K562 (cell line): ENCODE data around the gene CAMSAP2. TPM values are rescaled to one million over a fixed set of nuclear protein-coding genes. Genes with fewer than 3 reads are reported as not detected.

Experiments
- ATAC-seq: fragments of 200-7000 bp; cut with Tn5 transposase; 3 replicates; pipeline ENCODE4 v1.9.1; 2020; ENCODE audit warnings: moderate library complexity
- BruUV-seq: library from RNA; stranded (reverse); fragments of 400-500 nt; replicated peaks from 2 replicates; lab custom pipeline; 2021; lab: Mats Ljungman, UMichigan
- CTCF ChIA-PET: fragments of 300-600 bp; formaldehyde crosslinking; extraction: SDS; loops from one replicate; lab custom pipeline; 2021; ENCODE audit warnings: low intra/inter-chr PET ratio; lab: Yijun Ruan, JAX
- POLR2A ChIA-PET: fragments of 300-600, 350-650 bp; sonication (Branson Sonifier 250); formaldehyde crosslinking; extraction: SDS; loops from one replicate; lab custom pipeline; 2021; ENCODE audit warnings: antibody characterized with exemption, inconsistent platforms; lab: Yijun Ruan, JAX
- DNase-seq, 4 experiments: peaks; one replicate each; pipeline versions ENCODE4 v3.0.0 to v3.0.0-alpha.2; 2011 to 2018; ENCODE audit warnings: low spot score in 3 of 4, mixed read lengths in 3 of 4; ENCODE audit errors: extremely low read depth in 1 of 4
- FAIRE-seq: peaks from 2 replicates; lab custom pipeline; 2011; peaks lifted over from hg19 to GRCh38; lab: Jason Lieb, UNC
- H2AFZ ChIP-seq: 2 replicates; pipeline ENCODE4 v1.6.0; 2011; ENCODE audit warnings: low read depth, low read length, control low read depth, inconsistent platforms
- H3K27ac ChIP-seq: fragments of 200-600 bp; 3 replicates; pipeline ENCODE4 v1.8.0; 2011; ENCODE audit warnings: low read depth, mild to moderate bottlenecking, control low read depth, inconsistent platforms, low read length, moderate library complexity, mixed read lengths; ENCODE audit errors: extremely low read depth
- H3K27me3 ChIP-seq, 2 experiments: fragments of 300-600 bp in 1 of 2; 2 replicates in 1 of 2; 3 replicates in 1 of 2; pipeline versions ENCODE4 v1.6.0 to v1.8.0; 2011; ENCODE audit warnings: inconsistent platforms in 2 of 2, low read length in 2 of 2, mild to moderate bottlenecking in 1 of 2, mixed read lengths in 1 of 2, moderate library complexity in 1 of 2; ENCODE audit not compliant: control insufficient read depth in 2 of 2, insufficient read depth in 2 of 2
- H3K36me3 ChIP-seq: fragments of 300-600 bp; 3 replicates; pipeline ENCODE4 v1.8.0; 2011; ENCODE audit warnings: mild to moderate bottlenecking, low read length, inconsistent platforms; ENCODE audit not compliant: control insufficient read depth, insufficient read depth
- H3K4me1 ChIP-seq, 2 experiments: fragments of 200-600 bp in 1 of 2; replicated peaks in 1 of 2; 2 replicates in 1 of 2; 3 replicates in 1 of 2; pipeline versions ENCODE4 v1.5.1 to v1.8.0; 2011; ENCODE audit warnings: inconsistent platforms in 2 of 2, low read length in 2 of 2, mild to moderate bottlenecking in 1 of 2, mixed read lengths in 1 of 2, moderate library complexity in 1 of 2; ENCODE audit not compliant: control insufficient read depth in 2 of 2, insufficient read depth in 2 of 2
- H3K4me2 ChIP-seq: 2 replicates; pipeline ENCODE4 v1.6.1; 2011; ENCODE audit warnings: low read length, control low read depth, inconsistent platforms, mixed read lengths; ENCODE audit not compliant: insufficient read depth
- H3K4me3 ChIP-seq: fragments of 200-600 bp; sonication (generic), shearing (Covaris generic); 2 replicates; pipeline ENCODE4 v1.5.1; 2016; ENCODE audit warnings: control low read depth, inconsistent platforms
- H3K79me2 ChIP-seq: fragments of 200-600 bp; 3 replicates; pipeline ENCODE4 v1.8.0; 2011; ENCODE audit warnings: low read length, inconsistent platforms; ENCODE audit not compliant: control insufficient read depth, insufficient read depth
- H3K9ac ChIP-seq, 2 experiments: 2 replicates each; pipeline versions ENCODE4 v1.6.0 to v1.6.1; 2011; ENCODE audit warnings: low read depth in 2 of 2, low read length in 2 of 2, control low read depth in 1 of 2, inconsistent platforms in 1 of 2, mild to moderate bottlenecking in 1 of 2, mixed read lengths in 1 of 2; ENCODE audit not compliant: insufficient read depth in 1 of 2
- H3K9me1 ChIP-seq: one replicate; pipeline ENCODE4 v1.6.0; 2011; ENCODE audit warnings: inconsistent platforms, mild to moderate bottlenecking, low read length, moderate library complexity; ENCODE audit not compliant: control insufficient read depth, insufficient read depth
- H3K9me3 ChIP-seq: replicated peaks from 2 replicates; pipeline ENCODE4 v1.5.1; 2011; ENCODE audit warnings: low read depth, low read length, inconsistent platforms; ENCODE audit not compliant: control insufficient read depth, insufficient read depth
- H4K20me1 ChIP-seq: replicated peaks from 2 replicates; pipeline ENCODE4 v1.6.1; 2011; ENCODE audit warnings: low read length, inconsistent platforms, mixed read lengths; ENCODE audit not compliant: control insufficient read depth, insufficient read depth
- CEBPB ChIP-seq: fragments of 450-650 bp; IDR thresholded peaks from 2 replicates; pipeline ENCODE4 v1.6.1; 2016; ENCODE audit warnings: missing genetic modification characterization, missing compliant biosample characterization
- CEBPG ChIP-seq, 3 experiments: fragments of 200-800 bp in 1 of 3; sonication (Bioruptor generic) in 1 of 3; sonication (generic) in 1 of 3; formaldehyde crosslinking in 1 of 3; IDR thresholded peaks in 2 of 3; conservative IDR thresholded peaks in 1 of 3; 2 replicates each; pipeline versions ENCODE4 v1.6.1 to v1.8.0; 2016 to 2022; ENCODE audit warnings: missing compliant biosample characterization in 2 of 3, missing genetic modification characterization in 2 of 3, mild to moderate bottlenecking in 1 of 3, missing genetic modification reagents in 1 of 3
- FOXA3 ChIP-seq, 2 experiments: fragments of 450-650 bp in 1 of 2; sonication (generic) in 1 of 2; formaldehyde crosslinking; IDR thresholded peaks in 1 of 2; conservative IDR thresholded peaks in 1 of 2; 2 replicates each; pipeline versions ENCODE4 v1.4.0 to v1.8.0; 2020 to 2022; ENCODE audit warnings: mild to moderate bottlenecking in 2 of 2, missing genetic modification reagents in 1 of 2
- FOXK2 ChIP-seq, 2 experiments: fragments of 450-650 bp; IDR thresholded peaks in 1 of 2; conservative IDR thresholded peaks in 1 of 2; 2 replicates each; pipeline ENCODE4 v1.6.1; 2016; ENCODE audit warnings: low read depth in 2 of 2, mild to moderate bottlenecking in 1 of 2
- GABPA ChIP-seq: fragments of 200-800 bp; sonication (Bioruptor generic); conservative IDR thresholded peaks from 2 replicates; pipeline ENCODE4 v1.6.1; 2016; ENCODE audit warnings: low read depth, missing genetic modification characterization, missing compliant biosample characterization
- ZNF644 ChIP-seq: fragments of 200-800 bp; sonication (Bioruptor generic); IDR thresholded peaks from 2 replicates; pipeline ENCODE4 v1.6.1; 2016; ENCODE audit warnings: low read depth, missing genetic modification characterization, missing compliant biosample characterization
- ZNF830 ChIP-seq: fragments of 250-450 bp; sonication (Bioruptor Pico); IDR thresholded peaks from 2 replicates; pipeline ENCODE4 v1.5.0; 2021; ENCODE audit warnings: mild to moderate bottlenecking
- WGBS: fragments of 100-300 bp; shearing (Covaris generic); methylation state at CpG from one replicate; pipeline ENCODE4 v1.1.6; 2016; ENCODE audit warnings: low coverage, mixed read lengths; ENCODE audit not compliant: insufficient coverage; ENCODE audit errors: missing lambda C conversion rate; 5-methylcytosine and 5-hydroxymethylcytosine counted together
- in situ Hi-C: fragments of 300-500 bp; cut with MboI; formaldehyde crosslinking; loops from 4 replicates; pipeline ENCODE4 v1.15.0; 2018; ENCODE audit warnings: inconsistent platforms, mixed read lengths
- intact Hi-C: fragments of 100-400 bp; cut with micrococcal nuclease; formaldehyde crosslinking; loops from 2 replicates; pipeline ENCODE4 v1.14.2; 2022
- polyA plus RNA-seq, 8 experiments: library from polyadenylated mRNA; depleted of rRNA in 4 of 8; stranded (reverse) in 5 of 8; unstranded in 3 of 8; fragments of >200 nt; fragmentation: Nextera tagmentation in 2 of 8; fragmentation: Illumina TruSeq in 1 of 8; extraction: Ambion mirVana in 2 of 8; extraction: Trizol in 1 of 8; gene quantifications; 2 replicates each; pipeline versions ENCODE4 v1.2.1 to v1.2.3, GENCODE V29; 2011 to 2014; ENCODE audit warnings: inconsistent platforms in 1 of 8, missing spikeins in 1 of 8
- total RNA-seq, 7 experiments: library from RNA; depleted of rRNA in 6 of 7; stranded (reverse); fragments of >200 nt in 6 of 7; fragmentation: Illumina TruSeq in 2 of 7; extraction: Trizol in 2 of 7; gene quantifications; 2 replicates each; pipeline versions ENCODE4 v1.2.1 to v1.2.3, GENCODE V29; 2011 to 2021; ENCODE audit warnings: low replicate concordance in 1 of 7
- TF ChIP-seq, protein P1 (sequence below): sonication (generic); formaldehyde crosslinking; IDR thresholded peaks from 2 replicates; pipeline ENCODE4 v1.8.1; 2022; ENCODE audit warnings: missing genetic modification reagents

CAMSAP2 gene
- total and polyA plus RNA-seq, 9 of the 15 experiments (the other 6 are each of a cell fraction or from before 2014, with no cell fraction given) = 1.4 to 7.5 (median 2.7) TPM

DNA sequence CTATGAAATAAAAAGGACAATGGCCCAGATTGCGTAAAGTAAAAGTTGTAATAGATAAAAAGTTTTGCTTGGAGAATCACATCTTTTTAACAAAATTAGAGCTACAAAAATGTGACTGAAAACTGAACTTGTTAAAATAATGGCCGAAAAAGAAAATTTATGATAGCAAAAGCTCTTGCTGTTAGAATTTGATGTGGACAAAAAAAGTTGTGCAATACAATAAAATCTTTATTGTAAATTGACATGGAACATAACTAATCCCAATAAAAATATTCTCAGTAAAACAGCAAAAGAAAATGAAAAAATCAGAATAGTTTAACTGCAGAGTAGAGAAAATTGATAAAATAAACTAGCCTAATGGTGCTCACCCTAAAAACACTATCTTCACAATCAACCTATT is 11.4 kb upstream of the CAMSAP2 start:
- FAIRE-seq = no peak
- Histone ChIP-seq H3K9ac (no peak overlapping the region), H3K27ac (no peak overlapping the region), H3K4me3 (no peak overlapping the region), H3K4me2 (no peak overlapping the region), H3K27me3 (no peaks in the 10 kb centered on the region), H3K36me3 (no peaks in the 10 kb centered on the region), H3K79me2 (no peaks in the 10 kb centered on the region), H4K20me1 (no peaks in the 10 kb centered on the region), H2AFZ (no peak overlapping the region), H3K9me3 (no peaks in the 10 kb centered on the region), H3K9me1 (no peaks in the 10 kb centered on the region), H3K4me1 (no peaks in the 10 kb centered on the region)
- TF ChIP-seq ZNF830 (CRISPR knock-in tag) = no peak
- TF ChIP-seq CEBPG (CRISPR knock-in tag; IDR thresholded peaks at IDR 0.05) = no peak
- peak; percentile 56 to 82 for TF ChIP-seq CEBPG (tag; conservative IDR thresholded peaks at IDR 0.05 in 1 of 2, IDR thresholded peaks at IDR 0.05 in 1 of 2)
- no peak for TF ChIP-seq ZNF644
- peak; percentile 74 for TF ChIP-seq CEBPB (tag)
- DNase-seq = no peak
- intact Hi-C loops (no loop called here), in situ Hi-C loops (no loop called here)
- 52% methylated on average over 2 of the region's 2 CpGs for WGBS
- CTCF ChIA-PET = no interaction called here
- POLR2A ChIA-PET = interaction anchor here (0.6 to 1.0 kb wide), 2 partner anchors 10 to 57 kb away, joined by 4 read pairs; partner anchors contain the start of gene DDX59
- ATAC-seq = no peak
- BruUV-seq = no TSS peak

GRCh38 chr1:200729863-200730262 is 8.8 kb upstream of the CAMSAP2 start:
- 10% methylated on average over 3 of the region's 3 CpGs for WGBS
- no peak overlapping the region for H3K27ac ChIP-seq
- no peak overlapping the region for H3K4me3 ChIP-seq
- H2AFZ ChIP-seq = peak overlapping the region; percentile 73
- ChIA-PET CTCF (no interaction called here), POLR2A (interaction anchor here (1.1 to 2.8 kb wide), 3 partner anchors 11 to 19 kb away, joined by 3 to 10 read pairs (median 6); no protein-coding TSS in a partner anchor)
- ATAC-seq (no peak), DNase-seq (no peak), FAIRE-seq (no peak)
- H3K79me2 ChIP-seq = no peaks in the 10 kb centered on the region
- BruUV-seq = no TSS peak
- no peak overlapping the region for H3K9ac ChIP-seq
- TF ChIP-seq GABPA (tag) (0 out of 2 replicates have a peak, but pooled peaks have one; percentile 12), FOXA3 (CRISPR knock-in tag; conservative IDR thresholded peaks at IDR 0.05 in 1 of 2, IDR thresholded peaks at IDR 0.05 in 1 of 2) (0 out of 4 replicates have a peak, but pooled peaks of 1 of the 2 experiments have one; percentile 19), FOXK2 (conservative IDR thresholded peaks at IDR 0.05 in 1 of 2, IDR thresholded peaks at IDR 0.05 in 1 of 2; ENCODE audit: low read depth in 2 of 2) (peak; percentile 32 to 55; a peak in 1 of 4 replicates)
- TF ChIP-seq, protein P1, sequence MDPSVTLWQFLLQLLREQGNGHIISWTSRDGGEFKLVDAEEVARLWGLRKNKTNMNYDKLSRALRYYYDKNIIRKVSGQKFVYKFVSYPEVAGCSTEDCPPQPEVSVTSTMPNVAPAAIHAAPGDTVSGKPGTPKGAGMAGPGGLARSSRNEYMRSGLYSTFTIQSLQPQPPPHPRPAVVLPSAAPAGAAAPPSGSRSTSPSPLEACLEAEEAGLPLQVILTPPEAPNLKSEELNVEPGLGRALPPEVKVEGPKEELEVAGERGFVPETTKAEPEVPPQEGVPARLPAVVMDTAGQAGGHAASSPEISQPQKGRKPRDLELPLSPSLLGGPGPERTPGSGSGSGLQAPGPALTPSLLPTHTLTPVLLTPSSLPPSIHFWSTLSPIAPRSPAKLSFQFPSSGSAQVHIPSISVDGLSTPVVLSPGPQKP (CRISPR knock-in tag) = no peak
- no peaks in the 10 kb centered on the region for H3K27me3 ChIP-seq
- no peaks in the 10 kb centered on the region for H3K9me1 ChIP-seq
- no peaks in the 10 kb centered on the region for H4K20me1 ChIP-seq
- intact Hi-C loops = no loop called here
- H3K36me3 ChIP-seq = no peaks in the 10 kb centered on the region
- no peak overlapping the region for H3K4me2 ChIP-seq
- no peaks in the 10 kb centered on the region for H3K9me3 ChIP-seq
- no peaks in the 10 kb centered on the region for H3K4me1 ChIP-seq
- in situ Hi-C loops = no loop called here
